Stimulated activated naive CD8-positive, alpha-beta T cell treated with anti-CD3 and anti-CD28 coated beads, Interleukin-15, Interleukin-2, amounts not matched to agents 100 ng/mL and 50 ng/mL, for 24 hours (primary cell): ENCODE measurements around the gene CLEC4G.

Experiments used
- H3K27ac Mint-ChIP-seq: one replicate; pipeline ENCODE4 v1.8.0; 2021; ENCODE audit warnings: mild to moderate bottlenecking, mixed read lengths
- H3K27me3 Mint-ChIP-seq: one replicate; pipeline ENCODE4 v1.8.0; 2021; ENCODE audit warnings: mixed read lengths
- H3K36me3 Mint-ChIP-seq: one replicate; pipeline ENCODE4 v1.8.0; 2021; ENCODE audit warnings: low read depth, mixed read lengths
- H3K4me1 Mint-ChIP-seq: one replicate; pipeline ENCODE4 v1.8.0; 2021; ENCODE audit warnings: low read depth, mixed read lengths
- H3K4me3 Mint-ChIP-seq: one replicate; pipeline ENCODE4 v1.8.0; 2021; ENCODE audit warnings: mild to moderate bottlenecking, mixed read lengths
- H3K9me3 Mint-ChIP-seq: one replicate; pipeline ENCODE4 v1.8.0; 2021; ENCODE audit warnings: mixed read lengths

CLEC4G gene

GRCh38 chr19:7699417-7700401, 32.2 kb downstream of the CLEC4G start:
- Mint-ChIP-seq H3K27me3 (peaks cover 3% of the 10 kb centered on the region), H3K9me3 (no peaks in the 10 kb centered on the region), H3K4me3 (peak overlapping the region; percentile 77), H3K4me1 (peaks cover 48% of the 10 kb centered on the region), H3K27ac (peak overlapping the region; percentile 89), H3K36me3 (no peaks in the 10 kb centered on the region)

GRCh38 chr19:7699003-7699402, 32.9 kb downstream of the CLEC4G start:
- Mint-ChIP-seq H3K27ac (peak overlapping the region; percentile 89), H3K4me1 (peaks cover 43% of the 10 kb centered on the region), H3K27me3 (peaks cover 3% of the 10 kb centered on the region), H3K36me3 (no peaks in the 10 kb centered on the region), H3K4me3 (peak overlapping the region; percentile 77), H3K9me3 (no peaks in the 10 kb centered on the region)

- peaks cover 3% of the 10 kb centered on the region for H3K27me3 Mint-ChIP-seq
- peak overlapping the region; percentile 89 for H3K27ac Mint-ChIP-seq
- H3K9me3 Mint-ChIP-seq, result no peaks in the 10 kb centered on the region
- no peaks in the 10 kb centered on the region for H3K36me3 Mint-ChIP-seq
- peak overlapping the region; percentile 77 for H3K4me3 Mint-ChIP-seq
- peaks cover 39% of the 10 kb centered on the region for H3K4me1 Mint-ChIP-seq
Measured at GRCh38 chr19:7698583-7698982, 33.3 kb downstream of the CLEC4G start.

GRCh38 chr19:7697721-7698287, 34.1 kb downstream of the CLEC4G start:
- Mint-ChIP-seq H3K27me3 (peaks cover 3% of the 10 kb centered on the region), H3K4me3 (peak overlapping the region; percentile 77), H3K27ac (no peak overlapping the region), H3K9me3 (no peaks in the 10 kb centered on the region), H3K36me3 (no peaks in the 10 kb centered on the region), H3K4me1 (peaks cover 32% of the 10 kb centered on the region)

GRCh38 chr19:7694499-7694898, 37.4 kb downstream of the CLEC4G start:
- H3K27me3 Mint-ChIP-seq, result peaks cover 3% of the 10 kb centered on the region
- H3K27ac Mint-ChIP-seq, result no peak overlapping the region
- no peaks in the 10 kb centered on the region for H3K9me3 Mint-ChIP-seq
- no peaks in the 10 kb centered on the region for H3K36me3 Mint-ChIP-seq
- peaks cover 19% of the 10 kb centered on the region for H3K4me1 Mint-ChIP-seq
- H3K4me3 Mint-ChIP-seq, result no peak overlapping the region

GRCh38 chr19:7692417-7693088, 39.4 kb downstream of the CLEC4G start:
- Mint-ChIP-seq H3K36me3 (no peaks in the 10 kb centered on the region), H3K27me3 (peaks cover 3% of the 10 kb centered on the region), H3K27ac (no peak overlapping the region), H3K4me1 (peaks cover 6% of the 10 kb centered on the region), H3K9me3 (no peaks in the 10 kb centered on the region), H3K4me3 (no peak overlapping the region)

GRCh38 chr19:7691497-7691896, 40.4 kb downstream of the CLEC4G start:
- H3K36me3 Mint-ChIP-seq, result no peaks in the 10 kb centered on the region
- H3K4me3 Mint-ChIP-seq, result no peak overlapping the region
- no peak overlapping the region for H3K27ac Mint-ChIP-seq
- peaks cover 4% of the 10 kb centered on the region for H3K4me1 Mint-ChIP-seq
- peaks cover under 1% of the 10 kb centered on the region for H3K27me3 Mint-ChIP-seq
- no peaks in the 10 kb centered on the region for H3K9me3 Mint-ChIP-seq

- H3K9me3 Mint-ChIP-seq, result no peaks in the 10 kb centered on the region
Measured at GRCh38 chr19:7690779-7691258, 41.1 kb downstream of the CLEC4G start.

GRCh38 chr19:7689165-7689564, 42.7 kb downstream of the CLEC4G start:
- H3K4me3 Mint-ChIP-seq, result no peak overlapping the region

More at GRCh38 chr19:7690779-7691258, 41.1 kb downstream of the CLEC4G start:
- Mint-ChIP-seq H3K36me3 (no peaks in the 10 kb centered on the region), H3K27me3 (no peaks in the 10 kb centered on the region), H3K4me3 (no peak overlapping the region), H3K4me1 (peaks cover 3% of the 10 kb centered on the region), H3K27ac (no peak overlapping the region)

GRCh38 chr19:7687177-7687576, 44.7 kb downstream of the CLEC4G start:
- Mint-ChIP-seq H3K27ac (no peak overlapping the region), H3K9me3 (no peaks in the 10 kb centered on the region), H3K4me1 (peaks cover 16% of the 10 kb centered on the region), H3K4me3 (no peak overlapping the region), H3K27me3 (no peaks in the 10 kb centered on the region), H3K36me3 (peaks cover 12% of the 10 kb centered on the region)

More at GRCh38 chr19:7689165-7689564, 42.7 kb downstream of the CLEC4G start:
- H3K27me3 Mint-ChIP-seq, result no peaks in the 10 kb centered on the region
- H3K36me3 Mint-ChIP-seq, result peaks cover 5% of the 10 kb centered on the region
- H3K9me3 Mint-ChIP-seq, result no peaks in the 10 kb centered on the region
- H3K27ac Mint-ChIP-seq, result no peak overlapping the region
- H3K4me1 Mint-ChIP-seq, result peaks cover 6% of the 10 kb centered on the region

- H3K4me3 Mint-ChIP-seq, result no peak overlapping the region
- H3K27ac Mint-ChIP-seq, result peak overlapping the region; percentile 23
- no peaks in the 10 kb centered on the region for H3K9me3 Mint-ChIP-seq
- peaks cover 12% of the 10 kb centered on the region for H3K36me3 Mint-ChIP-seq
- no peaks in the 10 kb centered on the region for H3K27me3 Mint-ChIP-seq
- peaks cover 21% of the 10 kb centered on the region for H3K4me1 Mint-ChIP-seq
Measured at GRCh38 chr19:7685546-7686445, 46.1 kb downstream of the CLEC4G start.

- Mint-ChIP-seq H3K36me3 (peaks cover 12% of the 10 kb centered on the region), H3K9me3 (no peaks in the 10 kb centered on the region), H3K4me3 (peak overlapping the region; percentile 87), H3K27me3 (peaks cover 9% of the 10 kb centered on the region), H3K27ac (peak overlapping the region; percentile 90), H3K4me1 (peaks cover 50% of the 10 kb centered on the region)
Measured at GRCh38 chr19:7682175-7682855, 49.6 kb downstream of the CLEC4G start.

- peaks cover 12% of the 10 kb centered on the region for H3K36me3 Mint-ChIP-seq
- H3K9me3 Mint-ChIP-seq, result no peaks in the 10 kb centered on the region
- H3K4me3 Mint-ChIP-seq, result peak overlapping the region; percentile 87
- peaks cover 15% of the 10 kb centered on the region for H3K27me3 Mint-ChIP-seq
- peaks cover 58% of the 10 kb centered on the region for H3K4me1 Mint-ChIP-seq
- H3K27ac Mint-ChIP-seq, result peak overlapping the region; percentile 90
Measured at GRCh38 chr19:7681340-7682174, 50.4 kb downstream of the CLEC4G start.
